GOT3 (cell line): Measurements from ENCODE around the gene CDC7.
A peak's percentile ranks its signal among the peaks of the same experiment; 100 is the strongest.
"Not testable (repeated sequence)": the region's sequence is repeated elsewhere in the genome, so short reads cannot be mapped to it uniquely, and the experiment has no call there.

Experiments
- DNase-seq: peaks from one replicate; lab custom pipeline; 2025; ENCODE audit warnings: mixed read lengths; lab: John Stamatoyannopoulos, UW

CDC7 gene

DNA sequence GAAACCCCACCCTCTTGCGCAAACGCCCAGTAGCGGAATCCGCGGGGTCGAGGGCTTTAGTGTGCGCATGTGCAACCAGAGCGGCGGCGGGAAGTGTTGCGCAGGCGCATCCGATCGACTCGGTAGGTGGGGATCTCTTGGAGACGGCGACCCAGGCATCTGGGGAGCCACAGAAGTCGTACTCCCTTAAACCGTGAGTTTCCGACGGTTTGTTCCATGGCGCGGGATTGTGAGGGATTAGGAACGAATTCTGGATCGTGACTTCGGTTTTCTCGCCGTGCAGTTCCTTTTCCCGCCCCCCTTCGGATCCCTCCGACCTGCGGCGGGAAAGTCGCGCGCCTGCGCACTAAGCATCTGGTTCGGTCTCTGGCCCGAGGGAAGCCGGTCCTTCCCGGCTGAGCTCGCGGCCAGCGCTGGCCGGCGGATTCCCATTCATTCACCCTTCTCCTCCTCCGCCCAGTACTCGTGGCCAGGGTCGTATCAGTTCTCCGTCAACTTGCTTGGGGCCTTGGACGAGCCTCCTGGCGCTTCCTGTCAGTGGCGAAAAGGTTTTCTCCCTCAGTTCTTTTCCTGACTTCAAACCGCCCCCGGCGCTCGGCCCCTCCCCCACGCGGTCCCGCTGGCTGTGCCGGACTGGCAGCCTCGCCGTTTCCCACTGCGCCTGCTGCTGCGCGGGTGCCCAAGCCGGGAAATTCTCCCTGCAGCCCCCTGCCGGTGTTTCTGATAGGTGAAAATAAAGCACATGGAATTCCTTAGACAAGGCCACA is at the start of gene CDC7:
Gene CDC7 (plus strand): TSS at position 96 of the 767 bp plus-strand sequence. CDS start 866 bp downstream, outside the sequence.
- DNase-seq = peak; percentile 75

DNA sequence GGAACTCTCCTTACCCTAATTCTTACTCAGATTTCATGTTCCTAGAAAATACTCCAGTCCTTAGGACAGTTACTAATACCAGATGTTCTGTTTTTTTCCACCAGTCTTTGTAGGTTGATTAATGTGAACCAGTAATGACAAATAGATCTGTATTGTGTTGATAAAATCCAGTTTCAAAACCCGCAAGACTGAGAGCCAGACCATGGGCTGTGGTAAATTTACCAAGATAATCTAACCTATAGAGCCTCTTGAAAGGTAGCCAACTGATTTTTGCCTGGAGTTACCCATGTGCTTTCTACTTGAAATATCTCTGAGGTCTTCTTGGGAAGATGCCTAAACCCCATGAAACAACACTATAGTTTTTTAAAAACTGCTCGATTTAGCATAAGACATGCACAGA is 46.5 kb upstream of the CDC7 start:
- DNase-seq = no peak

GRCh38 chr1:91455334-91455733 is 45.3 kb upstream of the CDC7 start:
- DNase-seq = no peak

GRCh38 chr1:91455896-91456295 is 44.8 kb upstream of the CDC7 start:
- DNase-seq = no peak

DNA sequence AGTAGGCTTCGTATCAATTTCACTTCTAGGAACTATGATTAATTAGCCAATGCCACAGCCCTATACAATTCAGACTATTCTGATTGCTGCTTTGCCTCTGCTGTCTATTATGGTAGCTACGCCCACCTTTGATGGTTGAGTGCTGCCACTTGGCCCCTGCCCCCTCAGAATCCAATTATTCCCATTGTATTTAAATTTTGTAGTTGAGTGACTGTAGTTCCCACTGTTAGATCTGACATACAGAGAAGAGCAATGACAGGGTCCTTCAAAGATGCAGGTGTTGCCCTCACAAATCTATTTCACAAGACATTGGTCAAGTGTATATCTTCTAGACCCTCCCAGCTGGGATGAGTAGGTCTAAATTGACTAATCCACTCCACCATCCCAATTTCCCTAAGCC is 35.3 kb upstream of the CDC7 start:
- DNase-seq = not testable (repeated sequence)

GRCh38 chr1:91476533-91477217 is 24.0 kb upstream of the CDC7 start:
- DNase-seq = no peak

DNA sequence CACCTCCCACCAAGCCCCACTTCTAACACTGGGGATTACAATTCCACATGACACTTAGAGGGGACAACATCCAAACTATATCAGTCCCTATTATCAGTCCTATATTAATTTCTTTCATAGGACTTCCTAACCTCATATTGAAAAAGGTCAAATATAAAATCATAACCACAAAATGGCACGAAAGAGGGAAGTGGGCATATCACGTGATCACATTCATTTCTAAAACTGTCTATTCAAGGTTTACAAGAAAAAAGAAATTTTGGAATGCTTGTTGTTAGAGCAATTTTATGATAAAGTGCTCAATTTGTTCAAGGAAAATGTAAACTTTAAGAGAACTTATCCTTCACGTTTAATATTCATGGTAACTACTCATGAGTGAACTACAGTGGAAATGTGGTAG is 13.2 kb upstream of the CDC7 start:
- no peak for DNase-seq

DNA sequence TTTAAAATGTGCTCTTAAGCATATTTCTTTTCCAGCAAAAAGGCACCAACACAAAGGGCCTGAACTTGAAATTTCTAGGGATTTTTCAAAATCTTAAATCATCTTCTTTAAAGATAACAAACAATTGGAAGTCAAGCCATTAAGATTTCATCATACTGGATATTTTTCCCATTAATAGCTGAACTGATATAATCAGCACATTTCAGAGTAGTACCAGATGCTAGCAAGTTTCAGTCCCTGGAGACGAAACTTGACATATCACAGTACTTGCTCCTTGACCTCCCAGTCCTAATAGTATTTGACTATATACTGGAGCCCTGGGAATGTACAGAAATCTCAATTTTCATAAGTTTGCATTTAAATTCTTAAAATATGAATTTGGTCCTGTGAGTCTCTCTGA is 10.2 kb upstream of the CDC7 start:
- DNase-seq = no peak

DNA sequence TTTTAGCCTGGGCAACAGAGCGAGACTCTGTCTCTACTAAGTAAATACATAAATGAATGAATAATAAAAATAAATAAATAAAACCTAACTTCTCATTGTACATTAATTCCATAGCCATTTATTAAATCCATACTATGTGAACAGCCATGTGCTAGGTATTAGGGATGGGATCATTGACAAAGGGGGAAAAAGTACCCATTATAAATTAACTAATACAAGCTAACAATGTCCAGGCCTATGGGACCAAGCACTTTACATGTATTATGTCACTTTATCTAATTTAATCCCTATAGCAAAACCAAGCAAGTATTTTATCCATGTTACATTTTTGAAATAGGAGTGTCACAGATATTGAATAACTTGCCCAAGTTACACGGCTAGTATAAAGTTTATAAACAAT is 2.6 kb upstream of the CDC7 start:
- DNase-seq = no peak

DNA sequence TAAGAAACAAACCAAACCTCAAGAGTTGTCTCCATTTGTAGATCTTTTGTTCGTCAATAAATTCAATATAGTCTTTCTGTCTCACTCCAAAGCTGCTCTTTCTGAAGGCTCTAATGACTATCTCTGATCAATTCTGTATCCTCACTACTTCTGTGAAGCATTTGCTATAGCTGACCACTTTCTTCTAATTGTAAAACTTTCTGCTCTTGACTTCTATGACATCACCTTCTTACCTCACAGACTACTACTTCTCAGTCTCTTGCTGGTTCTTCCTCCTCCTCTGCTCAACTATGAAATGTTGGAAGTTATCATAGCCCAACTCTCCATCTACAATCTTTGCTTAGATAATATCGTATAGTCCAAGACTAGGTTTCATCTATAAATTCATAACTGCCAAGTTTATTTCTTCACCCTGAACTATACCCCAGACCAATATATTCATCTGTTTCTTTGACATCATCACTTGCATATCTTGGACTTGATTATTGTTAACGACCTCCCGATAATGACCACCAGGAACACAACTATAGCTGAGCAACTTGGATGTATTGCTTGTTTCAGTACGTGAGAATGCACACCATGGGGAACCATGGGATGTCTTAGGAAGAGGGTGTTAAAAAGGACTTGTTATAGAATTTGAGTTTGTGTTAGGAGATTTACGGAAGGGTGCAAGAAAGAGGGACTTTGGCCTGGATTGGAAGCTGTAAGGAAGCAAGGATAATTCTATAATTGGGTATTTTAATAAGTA is 2.0 kb upstream of the CDC7 start:
- no peak for DNase-seq

DNA sequence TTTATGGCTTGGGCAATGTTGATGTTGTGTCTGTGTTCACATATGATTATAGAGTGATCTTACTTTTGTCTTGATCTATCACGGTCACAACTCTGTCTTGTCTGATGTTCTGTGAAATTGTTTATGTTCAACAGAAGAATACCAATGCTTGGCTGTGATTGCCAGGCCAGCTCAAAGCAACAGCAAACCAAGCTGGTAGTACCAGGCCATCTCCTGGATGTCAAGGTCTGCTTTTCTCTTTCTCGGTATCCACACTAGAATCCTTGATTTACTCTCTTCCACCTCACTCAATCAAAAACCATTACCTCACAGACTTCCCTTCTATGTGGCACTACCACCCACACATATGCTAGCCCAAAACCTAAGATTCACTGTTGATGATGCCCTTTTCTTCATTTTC is 1.3 kb upstream of the CDC7 start:
- no peak for DNase-seq

GRCh38 chr1:91499904-91500755 is 521 bp upstream of the CDC7 start:
- no peak for DNase-seq

GRCh38 chr1:91501523-91501851 is 836 bp downstream of the CDC7 start:
- no peak for DNase-seq

GRCh38 chr1:91501971-91502671 is 1.5 kb downstream of the CDC7 start:
- DNase-seq = no peak

DNA sequence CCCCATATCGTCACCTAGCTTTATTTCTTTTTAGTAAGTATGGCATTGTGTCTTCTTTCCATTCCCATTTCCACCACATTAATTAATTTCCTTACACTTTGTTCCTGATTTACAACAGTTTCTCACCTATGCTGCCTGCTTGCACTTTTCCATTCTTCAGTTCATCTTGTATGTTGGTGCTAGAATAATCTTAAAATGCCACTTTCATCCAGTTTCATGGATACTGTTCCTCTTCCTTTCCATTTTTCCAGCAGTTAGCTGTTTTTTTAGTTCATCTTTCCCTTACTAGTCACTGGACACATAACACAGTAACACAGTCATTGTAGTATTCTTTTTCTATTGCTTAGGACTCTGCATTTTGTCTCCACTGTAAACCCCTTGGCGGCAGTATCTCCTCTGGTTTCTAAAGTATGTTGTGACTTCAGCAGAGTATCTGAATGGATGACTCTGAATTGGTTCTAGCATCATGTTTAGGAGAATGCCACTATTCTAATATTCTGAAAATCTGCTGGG is 2.1 kb downstream of the CDC7 start:
- DNase-seq = no peak

DNA sequence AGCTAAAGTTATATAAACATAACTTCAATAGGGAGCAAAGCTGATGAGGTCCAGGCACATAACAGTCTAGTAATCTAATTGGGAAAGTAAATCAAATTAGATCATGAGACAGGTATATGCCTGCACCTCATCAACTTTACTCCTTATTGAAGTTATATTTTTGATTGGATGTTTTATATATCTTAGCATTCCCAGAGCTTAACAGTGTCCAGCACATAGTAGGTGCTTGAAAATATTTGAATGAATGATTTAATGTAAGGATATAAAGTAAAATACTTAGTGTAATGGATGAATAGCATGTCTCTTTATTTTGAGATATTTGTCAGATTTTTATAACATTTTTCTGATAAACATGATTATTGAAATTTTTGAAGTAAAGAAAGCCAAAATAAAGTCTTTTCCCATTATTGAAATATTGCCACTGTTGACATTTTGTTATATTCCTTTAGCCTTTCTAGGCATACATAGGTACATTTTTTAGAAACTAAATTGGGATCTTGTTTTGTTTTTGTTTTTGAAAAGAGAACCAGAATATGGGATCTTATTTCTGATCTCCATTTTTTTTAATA is 2.8 kb downstream of the CDC7 start:
- no peak for DNase-seq

GRCh38 chr1:91503975-91504530 is 3.4 kb downstream of the CDC7 start:
- DNase-seq = no peak

- DNase-seq = no peak
Measured at GRCh38 chr1:91505086-91505485, 4.4 kb downstream of the CDC7 start.

DNA sequence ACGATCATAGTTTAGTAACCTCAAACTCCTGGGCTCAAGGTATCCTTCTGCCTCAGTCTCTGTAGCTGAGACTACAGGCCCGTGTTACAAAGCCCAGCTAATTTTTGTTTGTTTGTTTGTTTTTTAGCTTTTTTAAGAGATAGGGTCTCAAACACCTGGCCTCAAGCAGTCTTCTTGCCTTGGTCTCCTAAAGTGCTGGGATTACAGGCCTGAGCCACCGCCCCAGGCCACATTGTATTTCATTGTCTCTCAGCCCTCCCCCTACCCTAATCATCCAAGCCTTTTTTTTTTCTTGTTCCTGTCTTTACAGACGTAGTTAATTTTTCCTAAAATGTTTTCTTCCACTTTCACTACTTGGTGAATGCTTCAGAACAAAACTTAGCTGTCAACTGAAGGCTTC is 5.4 kb downstream of the CDC7 start:
- no peak for DNase-seq

DNA sequence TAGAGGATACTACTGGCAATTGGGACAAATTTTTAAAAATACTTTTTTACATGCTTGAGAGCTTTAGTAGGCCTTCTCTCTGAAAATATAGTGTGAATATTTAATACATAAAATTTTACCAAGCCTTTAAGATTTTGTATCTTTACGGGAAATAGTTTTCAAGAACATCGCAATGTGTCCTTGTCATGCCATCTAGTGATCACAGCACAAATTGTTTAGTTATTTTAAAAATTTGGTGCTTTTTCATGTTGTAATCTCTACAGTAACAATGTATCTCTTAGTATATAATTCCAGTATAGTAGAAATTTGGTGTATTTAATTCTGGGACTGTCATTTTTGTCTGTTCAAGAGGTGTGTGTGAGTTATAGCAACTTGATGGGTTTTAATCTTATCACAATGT is 6.7 kb downstream of the CDC7 start:
- DNase-seq = no peak

- no peak for DNase-seq
Measured at GRCh38 chr1:91510754-91511153, 10.1 kb downstream of the CDC7 start.
